ENCODE data around the gene PI4K2B. TPM values are rescaled to one million over a fixed set of nuclear protein-coding genes. Genes with fewer than 3 reads are reported as not detected.
A peak's percentile ranks its signal among the peaks of the same experiment; 100 is the strongest.
"Not testable (repeated sequence)": the region's sequence is repeated elsewhere in the genome, so short reads cannot be mapped to it uniquely, and the experiment has no call there.

PI4K2B gene
- total RNA-seq, 2 donors from 2014 or later: 15.6 to 16.1 TPM

- H3K27ac Mint-ChIP-seq; H3K4me1 ChIP-seq (ENCODE audit: control insufficient read depth, insufficient read depth, low read length); H3K27me3 ChIP-seq (ENCODE audit: control insufficient read depth, insufficient read depth, low read length, poor library complexity, severe bottlenecking); H3K4me1 Mint-ChIP-seq; H3K4me3 Mint-ChIP-seq; H3K36me3 ChIP-seq (ENCODE audit: control insufficient read depth, insufficient read depth, low read length); H3K9me3 ChIP-seq (ENCODE audit: control insufficient read depth, low read length); H3K4me3 ChIP-seq (ENCODE audit: low read length); H3K27ac ChIP-seq (ENCODE audit: low read depth, low read length); H3K27me3 Mint-ChIP-seq (ENCODE audit: insufficient read depth); DNase-seq; H3K9ac ChIP-seq (ENCODE audit: extremely low read depth, low read length, poor library complexity, severe bottlenecking): not testable (repeated sequence)
- WGBS, 2 experiments (ENCODE audit: insufficient coverage in 1 of 2, insufficient read length in 1 of 2): no CpG with 5 or more reads among the region's 1 CpG
- Mint-ChIP-seq H3K36me3 (ENCODE audit: low read depth) (peaks cover 32% of the 10 kb centered on the region), H3K9me3 (peaks cover 17% of the 10 kb centered on the region)
Observed at GRCh38 chr4:25240754-25241210, 6.9 kb downstream of the PI4K2B start.

- Mint-ChIP-seq H3K36me3 (ENCODE audit: low read depth) (peaks cover 37% of the 10 kb centered on the region), H3K9me3 (peaks cover 21% of the 10 kb centered on the region)
- H3K9ac ChIP-seq (ENCODE audit: extremely low read depth, low read length, poor library complexity, severe bottlenecking); H3K4me1 Mint-ChIP-seq; H3K27ac Mint-ChIP-seq; H3K27me3 Mint-ChIP-seq (ENCODE audit: insufficient read depth); H3K4me3 Mint-ChIP-seq; H3K27ac ChIP-seq (ENCODE audit: low read depth, low read length); H3K27me3 ChIP-seq (ENCODE audit: control insufficient read depth, insufficient read depth, low read length, poor library complexity, severe bottlenecking); H3K4me1 ChIP-seq (ENCODE audit: control insufficient read depth, insufficient read depth, low read length); H3K4me3 ChIP-seq (ENCODE audit: low read length); DNase-seq; H3K9me3 ChIP-seq (ENCODE audit: control insufficient read depth, low read length); H3K36me3 ChIP-seq (ENCODE audit: control insufficient read depth, insufficient read depth, low read length): not testable (repeated sequence)
- WGBS, 2 experiments (ENCODE audit: insufficient coverage in 1 of 2, insufficient read length in 1 of 2): 83 to 95% methylated on average over 1 to 3 of the region's 3 CpGs
Observed at GRCh38 chr4:25242195-25242594, 8.4 kb downstream of the PI4K2B start.

DNA sequence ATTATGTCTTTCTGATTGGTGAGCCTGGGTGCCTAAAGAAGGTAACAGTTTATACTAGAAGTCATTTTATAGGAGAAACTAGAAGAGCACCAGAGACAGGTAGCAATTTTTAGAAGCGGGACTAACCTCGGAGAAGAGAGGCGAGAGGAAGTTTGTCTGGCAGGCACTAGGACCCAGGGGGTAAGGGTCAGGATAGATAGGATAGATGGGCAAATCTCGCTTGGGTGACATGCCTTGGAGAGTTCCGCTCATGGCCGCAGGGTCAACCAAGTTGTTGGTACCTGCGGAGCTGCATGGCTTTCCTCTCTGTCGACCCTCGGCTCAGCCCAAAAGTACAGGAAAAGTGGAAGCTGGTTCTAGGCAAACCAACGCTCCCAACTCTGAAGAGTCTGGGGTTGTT lies 11.3 kb downstream of the PI4K2B start:
- no peaks in the 10 kb centered on the region for H3K36me3 ChIP-seq (ENCODE audit: control insufficient read depth, insufficient read depth, low read length)
- H3K9me3 ChIP-seq (ENCODE audit: control insufficient read depth, low read length): peaks cover 5% of the 10 kb centered on the region
- 91 to 96% methylated on average over 10 of the region's 10 CpGs for WGBS, 2 experiments (ENCODE audit: insufficient coverage in 1 of 2, insufficient read length in 1 of 2)
- H3K27me3 Mint-ChIP-seq (ENCODE audit: insufficient read depth): no peaks in the 10 kb centered on the region
- no peak overlapping the region for H3K27ac ChIP-seq (ENCODE audit: low read depth, low read length)
- H3K4me1 Mint-ChIP-seq: peaks cover 5% of the 10 kb centered on the region
- H3K4me3 Mint-ChIP-seq: no peak overlapping the region
- H3K9ac ChIP-seq (ENCODE audit: extremely low read depth, low read length, poor library complexity, severe bottlenecking): no peak overlapping the region
- TF ChIP-seq CTCF (conservative IDR thresholded peaks at IDR 0.05): no peak
- H3K27me3 ChIP-seq (ENCODE audit: control insufficient read depth, insufficient read depth, low read length, poor library complexity, severe bottlenecking): no peaks in the 10 kb centered on the region
- peaks cover 33% of the 10 kb centered on the region for H3K9me3 Mint-ChIP-seq
- no peak overlapping the region for H3K27ac Mint-ChIP-seq
- DNase-seq: peak; percentile 55
- no peaks in the 10 kb centered on the region for H3K4me1 ChIP-seq (ENCODE audit: control insufficient read depth, insufficient read depth, low read length)
- H3K4me3 ChIP-seq (ENCODE audit: low read length): no peak overlapping the region
- H3K36me3 Mint-ChIP-seq (ENCODE audit: low read depth): peaks cover 42% of the 10 kb centered on the region

- 92 to 97% methylated on average over 5 to 22 of the region's 22 CpGs for WGBS, 2 experiments (ENCODE audit: insufficient coverage in 1 of 2, insufficient read length in 1 of 2)
- no peak overlapping the region for H3K4me3 ChIP-seq (ENCODE audit: low read length)
Observed at GRCh38 chr4:25246680-25247611, 13.1 kb downstream of the PI4K2B start.

DNA sequence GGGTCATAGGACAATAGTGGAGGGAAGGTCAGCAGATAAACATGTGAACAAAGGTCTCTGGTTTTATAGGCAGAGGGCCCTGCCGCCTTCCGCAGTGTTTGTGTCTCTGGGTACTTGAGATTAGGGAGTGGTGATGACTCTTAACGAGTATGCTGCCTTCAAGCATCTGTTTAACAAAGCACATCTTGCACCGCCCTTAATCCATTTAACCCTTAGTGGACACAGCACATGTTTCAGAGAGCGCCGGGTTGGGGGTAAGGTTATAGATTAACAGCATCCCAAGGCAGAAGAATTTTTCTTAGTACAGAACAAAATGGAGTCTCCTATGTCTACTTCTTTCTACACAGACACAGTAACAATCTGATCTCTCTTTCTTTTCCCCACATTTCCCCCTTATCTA lies 15.0 kb downstream of the PI4K2B start:
- Mint-ChIP-seq H3K36me3 (ENCODE audit: low read depth) (peaks cover 40% of the 10 kb centered on the region), H3K9me3 (peaks cover 35% of the 10 kb centered on the region)
- no CpG with 5 or more reads among the region's 6 CpGs for WGBS, 2 experiments (ENCODE audit: insufficient coverage in 1 of 2, insufficient read length in 1 of 2)
- H3K27me3 ChIP-seq (ENCODE audit: control insufficient read depth, insufficient read depth, low read length, poor library complexity, severe bottlenecking); H3K36me3 ChIP-seq (ENCODE audit: control insufficient read depth, insufficient read depth, low read length); H3K9ac ChIP-seq (ENCODE audit: extremely low read depth, low read length, poor library complexity, severe bottlenecking); H3K4me3 ChIP-seq (ENCODE audit: low read length); H3K27ac Mint-ChIP-seq; H3K27ac ChIP-seq (ENCODE audit: low read depth, low read length); H3K27me3 Mint-ChIP-seq (ENCODE audit: insufficient read depth); DNase-seq; H3K4me3 Mint-ChIP-seq; H3K9me3 ChIP-seq (ENCODE audit: control insufficient read depth, low read length); H3K4me1 ChIP-seq (ENCODE audit: control insufficient read depth, insufficient read depth, low read length); H3K4me1 Mint-ChIP-seq: not testable (repeated sequence)

More at GRCh38 chr4:25246680-25247611, 13.1 kb downstream of the PI4K2B start:
- H3K4me1 ChIP-seq (ENCODE audit: control insufficient read depth, insufficient read depth, low read length): no peaks in the 10 kb centered on the region
- TF ChIP-seq CTCF (conservative IDR thresholded peaks at IDR 0.05): no peak
- H3K27ac ChIP-seq (ENCODE audit: low read depth, low read length): no peak overlapping the region
- H3K36me3 ChIP-seq (ENCODE audit: control insufficient read depth, insufficient read depth, low read length): no peaks in the 10 kb centered on the region
- peaks cover 5% of the 10 kb centered on the region for H3K4me1 Mint-ChIP-seq
- DNase-seq: no peak
- no peak overlapping the region for H3K9ac ChIP-seq (ENCODE audit: extremely low read depth, low read length, poor library complexity, severe bottlenecking)
- H3K9me3 ChIP-seq (ENCODE audit: control insufficient read depth, low read length): peaks cover 5% of the 10 kb centered on the region
- no peaks in the 10 kb centered on the region for H3K27me3 Mint-ChIP-seq (ENCODE audit: insufficient read depth)
- H3K27me3 ChIP-seq (ENCODE audit: control insufficient read depth, insufficient read depth, low read length, poor library complexity, severe bottlenecking): no peaks in the 10 kb centered on the region
- H3K36me3 Mint-ChIP-seq (ENCODE audit: low read depth): peaks cover 44% of the 10 kb centered on the region
- H3K4me3 Mint-ChIP-seq: no peak overlapping the region
- H3K9me3 Mint-ChIP-seq: peaks cover 35% of the 10 kb centered on the region
- H3K27ac Mint-ChIP-seq: no peak overlapping the region

Data from endodermal cell (in vitro differentiated cells).